Measurements from ENCODE around the gene KRTAP3-2. TPM values are rescaled to one million over a fixed set of nuclear protein-coding genes. Genes with fewer than 3 reads are reported as not detected.
"Not testable (repeated sequence)": the region's sequence is repeated elsewhere in the genome, so short reads cannot be mapped to it uniquely, and the experiment has no call there.

Gene KRTAP3-2
- total RNA-seq (2014; rRNA removed; shearing (Covaris generic); ENCODE audit: low replicate concordance), result not detected in 2 replicates

- not testable (repeated sequence) for H3K4me1 ChIP-seq (ENCODE audit: low read length); H3K36me3 ChIP-seq (ENCODE audit: insufficient read depth, low read length); H4K20me1 ChIP-seq (ENCODE audit: insufficient read depth, low read depth, low read length); H3K4me2 ChIP-seq (ENCODE audit: low read depth, low read length, poor library complexity, severe bottlenecking); H3K9me3 ChIP-seq (ENCODE audit: low read length); H3K9me2 ChIP-seq (replicated peaks; ENCODE audit: insufficient read depth, low read length); H2AFZ ChIP-seq (ENCODE audit: low read length); H3K4me3 ChIP-seq (ENCODE audit: low read length); H3K27me3 ChIP-seq (ENCODE audit: low read length); H3K79me2 ChIP-seq (ENCODE audit: low read length); H3K27ac ChIP-seq (ENCODE audit: low read length); H3K9ac ChIP-seq (ENCODE audit: low read length); DNase-seq
Measured at GRCh38 chr17:40999563-40999962, at the start of gene KRTAP3-2. Gene KRTAP3-2 (minus strand): TSS chr17:40999906. CDS start chr17:40999853, 53 bp downstream.

- Histone ChIP-seq H3K9me2 (replicated peaks; ENCODE audit: insufficient read depth, low read length) (no peaks in the 10 kb centered on the region), H3K79me2 (ENCODE audit: low read length) (no peaks in the 10 kb centered on the region), H3K4me3 (ENCODE audit: low read length) (no peak overlapping the region), H3K27me3 (ENCODE audit: low read length) (no peaks in the 10 kb centered on the region), H2AFZ (ENCODE audit: low read length) (no peak overlapping the region), H3K9me3 (ENCODE audit: low read length) (no peaks in the 10 kb centered on the region), H3K9ac (ENCODE audit: low read length) (no peak overlapping the region), H3K36me3 (ENCODE audit: insufficient read depth, low read length) (no peaks in the 10 kb centered on the region), H4K20me1 (ENCODE audit: insufficient read depth, low read depth, low read length) (no peaks in the 10 kb centered on the region), H3K4me2 (ENCODE audit: low read depth, low read length, poor library complexity, severe bottlenecking) (no peak overlapping the region), H3K27ac (ENCODE audit: low read length) (no peak overlapping the region), H3K4me1 (ENCODE audit: low read length) (no peaks in the 10 kb centered on the region)
- peak; percentile 10 for DNase-seq
Measured at GRCh38 chr17:41049110-41049509, 49.4 kb upstream of the KRTAP3-2 start.

- H3K79me2 ChIP-seq (ENCODE audit: low read length), result no peaks in the 10 kb centered on the region
- DNase-seq, result peak; percentile 1
- H3K36me3 ChIP-seq (ENCODE audit: insufficient read depth, low read length), result no peaks in the 10 kb centered on the region
- H3K4me3 ChIP-seq (ENCODE audit: low read length), result no peak overlapping the region
- H3K27ac ChIP-seq (ENCODE audit: low read length), result no peak overlapping the region
- no peaks in the 10 kb centered on the region for H3K27me3 ChIP-seq (ENCODE audit: low read length)
- no peaks in the 10 kb centered on the region for H3K4me1 ChIP-seq (ENCODE audit: low read length)
- no peak overlapping the region for H2AFZ ChIP-seq (ENCODE audit: low read length)
- no peak overlapping the region for H3K9ac ChIP-seq (ENCODE audit: low read length)
- H3K4me2 ChIP-seq (ENCODE audit: low read depth, low read length, poor library complexity, severe bottlenecking), result no peak overlapping the region
- H3K9me3 ChIP-seq (ENCODE audit: low read length), result no peaks in the 10 kb centered on the region
- no peaks in the 10 kb centered on the region for H3K9me2 ChIP-seq (replicated peaks; ENCODE audit: insufficient read depth, low read length)
- H4K20me1 ChIP-seq (ENCODE audit: insufficient read depth, low read depth, low read length), result no peaks in the 10 kb centered on the region
Measured at GRCh38 chr17:41048441-41048840, 48.7 kb upstream of the KRTAP3-2 start.

- not testable (repeated sequence) for H2AFZ ChIP-seq (ENCODE audit: low read length); H3K79me2 ChIP-seq (ENCODE audit: low read length); H3K4me3 ChIP-seq (ENCODE audit: low read length); H3K4me1 ChIP-seq (ENCODE audit: low read length); H4K20me1 ChIP-seq (ENCODE audit: insufficient read depth, low read depth, low read length); H3K36me3 ChIP-seq (ENCODE audit: insufficient read depth, low read length); H3K9me3 ChIP-seq (ENCODE audit: low read length); H3K9me2 ChIP-seq (replicated peaks; ENCODE audit: insufficient read depth, low read length); H3K4me2 ChIP-seq (ENCODE audit: low read depth, low read length, poor library complexity, severe bottlenecking); H3K27ac ChIP-seq (ENCODE audit: low read length); H3K9ac ChIP-seq (ENCODE audit: low read length); H3K27me3 ChIP-seq (ENCODE audit: low read length)
- peak; percentile 30 for DNase-seq
Measured at GRCh38 chr17:41046735-41047465, 47.2 kb upstream of the KRTAP3-2 start, which contains the start of gene KRTAP2-1. Gene KRTAP2-1 (minus strand): TSS chr17:41047316. CDS start chr17:41047267, 49 bp downstream.

- no peak overlapping the region for H3K4me3 ChIP-seq (ENCODE audit: low read length)
- no peaks in the 10 kb centered on the region for H3K79me2 ChIP-seq (ENCODE audit: low read length)
- H3K27me3 ChIP-seq (ENCODE audit: low read length), result no peaks in the 10 kb centered on the region
- H3K4me2 ChIP-seq (ENCODE audit: low read depth, low read length, poor library complexity, severe bottlenecking), result no peak overlapping the region
- H3K9me3 ChIP-seq (ENCODE audit: low read length), result no peaks in the 10 kb centered on the region
- H3K9ac ChIP-seq (ENCODE audit: low read length), result no peak overlapping the region
- no peaks in the 10 kb centered on the region for H3K9me2 ChIP-seq (replicated peaks; ENCODE audit: insufficient read depth, low read length)
- H4K20me1 ChIP-seq (ENCODE audit: insufficient read depth, low read depth, low read length), result no peaks in the 10 kb centered on the region
- DNase-seq, result no peak
- H3K36me3 ChIP-seq (ENCODE audit: insufficient read depth, low read length), result no peaks in the 10 kb centered on the region
- H3K27ac ChIP-seq (ENCODE audit: low read length), result no peak overlapping the region
- H3K4me1 ChIP-seq (ENCODE audit: low read length), result no peaks in the 10 kb centered on the region
- no peak overlapping the region for H2AFZ ChIP-seq (ENCODE audit: low read length)
Measured at GRCh38 chr17:41042953-41043352, 43.2 kb upstream of the KRTAP3-2 start.

- DNase-seq; H3K9ac ChIP-seq (ENCODE audit: low read length); H3K4me3 ChIP-seq (ENCODE audit: low read length); H3K9me2 ChIP-seq (replicated peaks; ENCODE audit: insufficient read depth, low read length); H3K27ac ChIP-seq (ENCODE audit: low read length); H4K20me1 ChIP-seq (ENCODE audit: insufficient read depth, low read depth, low read length); H3K9me3 ChIP-seq (ENCODE audit: low read length); H2AFZ ChIP-seq (ENCODE audit: low read length); H3K4me1 ChIP-seq (ENCODE audit: low read length); H3K4me2 ChIP-seq (ENCODE audit: low read depth, low read length, poor library complexity, severe bottlenecking); H3K79me2 ChIP-seq (ENCODE audit: low read length); H3K36me3 ChIP-seq (ENCODE audit: insufficient read depth, low read length); H3K27me3 ChIP-seq (ENCODE audit: low read length): not testable (repeated sequence)
Measured at GRCh38 chr17:41040783-41041571, 41.3 kb upstream of the KRTAP3-2 start, which contains the start of gene KRTAP1-1. Gene KRTAP1-1 (minus strand): TSS chr17:41041450. CDS start chr17:41041397, 53 bp downstream.

GRCh38 chr17:41037853-41038350 lies 38.2 kb upstream of the KRTAP3-2 start:
- no peak for DNase-seq
- Histone ChIP-seq H3K4me2 (ENCODE audit: low read depth, low read length, poor library complexity, severe bottlenecking) (no peak overlapping the region), H3K9me3 (ENCODE audit: low read length) (no peaks in the 10 kb centered on the region), H3K4me3 (ENCODE audit: low read length) (no peak overlapping the region), H4K20me1 (ENCODE audit: insufficient read depth, low read depth, low read length) (no peaks in the 10 kb centered on the region), H3K9me2 (replicated peaks; ENCODE audit: insufficient read depth, low read length) (no peaks in the 10 kb centered on the region), H3K36me3 (ENCODE audit: insufficient read depth, low read length) (no peaks in the 10 kb centered on the region), H3K27ac (ENCODE audit: low read length) (no peak overlapping the region), H2AFZ (ENCODE audit: low read length) (no peak overlapping the region), H3K4me1 (ENCODE audit: low read length) (no peaks in the 10 kb centered on the region), H3K9ac (ENCODE audit: low read length) (no peak overlapping the region), H3K27me3 (ENCODE audit: low read length) (no peaks in the 10 kb centered on the region), H3K79me2 (ENCODE audit: low read length) (no peaks in the 10 kb centered on the region)

- H3K27me3 ChIP-seq (ENCODE audit: low read length); H4K20me1 ChIP-seq (ENCODE audit: insufficient read depth, low read depth, low read length); H3K9me2 ChIP-seq (replicated peaks; ENCODE audit: insufficient read depth, low read length); H3K9ac ChIP-seq (ENCODE audit: low read length); H3K36me3 ChIP-seq (ENCODE audit: insufficient read depth, low read length); H3K4me2 ChIP-seq (ENCODE audit: low read depth, low read length, poor library complexity, severe bottlenecking); H3K9me3 ChIP-seq (ENCODE audit: low read length); H2AFZ ChIP-seq (ENCODE audit: low read length); H3K79me2 ChIP-seq (ENCODE audit: low read length); H3K27ac ChIP-seq (ENCODE audit: low read length); H3K4me1 ChIP-seq (ENCODE audit: low read length); H3K4me3 ChIP-seq (ENCODE audit: low read length): not testable (repeated sequence)
- DNase-seq, result peak; percentile 5
Measured at GRCh38 chr17:41034346-41034935, 34.7 kb upstream of the KRTAP3-2 start, which contains the start of gene KRTAP1-3. Gene KRTAP1-3 (minus strand): TSS chr17:41034874. CDS start chr17:41034821, 53 bp downstream.

All from Karpas-422 (cell line).